ENCODE data around the gene RSAD1.

The RSAD1 gene

DNA sequence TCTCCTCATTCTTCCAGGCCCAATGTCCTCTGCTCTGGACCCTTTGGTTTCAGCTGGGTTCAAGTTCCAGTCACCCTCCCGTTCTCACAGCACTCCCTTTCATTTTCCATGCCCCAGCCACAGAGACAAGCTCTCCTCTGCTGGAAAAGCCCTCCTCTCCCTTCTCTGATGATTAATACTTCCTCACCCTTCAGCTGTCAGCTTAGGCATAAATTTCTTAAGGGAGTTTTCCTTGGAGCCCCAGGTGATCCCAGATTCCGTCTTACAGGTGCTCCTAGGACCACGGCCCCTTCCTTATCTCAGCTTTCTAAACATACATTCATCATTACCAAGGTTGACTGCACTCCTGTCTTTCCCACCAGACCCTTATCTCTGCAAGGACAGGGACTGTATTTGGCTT, 20.4 kb upstream of the RSAD1 start:
- no peak for FAIRE-seq
- no peak for DNase-seq (ENCODE audit: low spot score)

DNA sequence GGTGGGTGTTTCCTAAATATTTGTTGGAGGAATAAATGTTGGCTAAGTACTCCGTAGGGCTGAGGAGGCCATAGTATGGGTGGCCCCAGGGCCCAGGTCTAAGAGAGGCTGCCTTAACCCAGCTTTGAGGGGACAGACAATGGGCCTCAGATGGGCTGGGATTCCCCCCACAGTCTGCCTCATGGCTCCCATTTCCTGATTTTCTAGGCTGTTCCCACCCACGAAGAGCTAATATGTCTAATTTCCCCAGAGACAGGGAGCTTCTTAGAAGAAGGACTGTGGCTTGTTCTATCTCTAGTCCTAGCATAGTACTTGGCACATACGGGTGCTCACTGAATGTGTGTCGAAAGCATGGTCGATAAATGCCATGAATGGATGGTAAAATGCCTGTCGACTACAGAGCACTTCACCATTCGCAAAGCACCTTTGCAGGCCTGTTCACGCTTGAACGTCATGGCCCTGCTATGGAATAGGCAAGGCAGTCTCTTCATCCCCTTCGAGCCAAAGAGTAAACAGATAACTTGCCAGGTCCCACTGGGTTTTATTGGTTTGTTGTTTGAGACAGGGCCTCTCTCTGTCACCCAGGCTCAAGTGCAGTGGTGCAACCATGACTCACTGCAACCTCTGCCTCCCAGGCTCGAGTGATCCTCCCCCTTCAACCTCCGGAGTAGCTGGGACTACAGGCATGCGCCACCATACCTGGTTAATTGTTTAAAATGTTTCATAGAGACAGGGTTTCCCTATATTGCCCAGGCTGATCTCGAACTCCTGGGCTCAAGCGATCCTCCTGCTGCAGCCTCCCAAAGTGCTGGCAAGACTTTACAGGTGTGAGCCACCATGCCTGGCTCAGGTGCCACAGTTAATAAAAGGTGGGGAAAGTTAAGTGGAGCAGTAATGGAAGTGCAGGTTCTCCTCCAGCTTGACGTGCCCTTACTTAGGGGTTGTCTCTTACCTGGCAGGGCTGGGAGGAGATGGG, 19.7 kb upstream of the RSAD1 start:
- DNase-seq (ENCODE audit: low spot score): no peak

DNA sequence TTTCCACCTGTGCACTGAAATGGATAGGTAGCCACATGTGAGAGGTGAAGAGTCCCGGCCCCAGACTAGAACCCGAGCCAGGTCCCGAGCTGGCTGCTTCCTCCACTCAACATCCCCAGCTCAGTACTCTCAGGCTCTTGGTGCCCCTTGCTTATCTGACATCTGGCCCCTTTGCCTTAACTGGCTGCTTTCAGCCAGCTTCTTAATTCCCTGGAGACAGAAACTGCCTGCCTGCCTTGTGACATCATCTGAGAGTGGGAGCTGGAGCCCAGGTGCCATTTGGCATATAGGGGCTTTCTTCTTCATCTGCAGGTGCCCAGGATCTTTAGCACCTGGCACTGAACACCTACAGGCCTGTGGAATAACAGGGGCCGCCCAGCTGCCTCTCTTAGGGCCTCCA, 18.9 kb upstream of the RSAD1 start:
- no peak for FAIRE-seq
- no peak for DNase-seq (ENCODE audit: low spot score)

More for the DNA sequence above, 19.7 kb upstream of the RSAD1 start:
- FAIRE-seq: no peak

DNA sequence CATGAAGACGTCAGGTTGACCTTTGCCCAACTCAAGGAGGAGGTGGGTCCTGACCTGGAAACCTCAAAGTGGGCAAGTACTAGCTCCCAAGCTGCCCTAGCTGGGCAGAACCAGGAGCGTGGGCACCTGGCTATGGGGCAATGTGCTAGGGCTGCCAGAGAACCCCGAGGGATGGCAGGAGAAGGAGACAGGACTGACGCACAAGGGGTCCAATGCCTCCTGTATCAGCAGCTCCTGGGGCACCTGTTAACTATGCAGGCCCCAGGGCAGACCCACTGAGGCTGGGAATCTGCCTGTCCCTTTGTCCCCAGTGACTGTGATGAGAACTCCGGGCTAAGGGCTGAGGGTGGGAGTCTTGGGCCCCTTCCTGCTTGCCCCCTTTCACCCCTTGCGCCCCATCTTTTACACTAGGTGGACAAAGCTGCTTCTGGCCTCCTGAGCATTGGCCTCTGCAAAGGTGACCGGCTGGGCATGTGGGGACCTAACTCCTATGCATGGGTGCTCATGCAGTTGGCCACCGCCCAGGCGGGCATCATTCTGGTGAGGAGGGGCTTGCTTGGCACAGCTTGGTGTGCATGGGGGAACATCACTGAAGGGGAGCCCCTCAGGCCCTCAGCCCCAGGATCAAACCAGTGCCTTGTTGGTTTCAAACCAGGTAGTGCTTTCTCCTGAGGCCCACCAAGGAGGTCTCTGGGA, 17.7 kb upstream of the RSAD1 start:
- FAIRE-seq (no peak), DNase-seq (ENCODE audit: low spot score) (no peak)

DNA sequence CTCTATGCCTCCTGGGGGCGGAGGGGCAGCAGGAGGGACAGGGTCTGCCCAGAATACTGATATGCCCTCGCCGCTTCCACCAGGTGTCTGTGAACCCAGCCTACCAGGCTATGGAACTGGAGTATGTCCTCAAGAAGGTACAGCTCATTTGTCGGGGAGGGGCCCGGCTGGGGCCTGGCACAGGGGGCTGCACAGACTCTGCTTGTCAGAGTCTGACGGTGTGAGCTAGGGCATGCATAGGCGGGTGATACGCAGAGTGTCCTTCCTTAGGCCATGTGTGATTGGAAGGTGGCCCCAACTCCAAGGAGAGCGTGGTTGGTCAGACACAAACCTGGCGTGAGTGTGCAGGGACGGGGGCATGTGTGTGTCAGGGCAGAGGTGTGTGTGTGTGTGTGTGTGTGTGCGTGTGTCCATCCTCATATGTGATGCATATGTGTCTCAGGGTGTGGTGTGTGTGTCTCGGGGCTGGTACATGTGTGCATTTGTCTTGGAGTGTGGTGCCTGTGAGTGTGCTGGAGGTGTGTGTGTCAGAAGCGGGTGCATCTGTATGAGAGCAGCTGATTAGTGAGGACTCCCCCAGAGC, 17.0 kb upstream of the RSAD1 start:
- no peak for FAIRE-seq

DNA sequence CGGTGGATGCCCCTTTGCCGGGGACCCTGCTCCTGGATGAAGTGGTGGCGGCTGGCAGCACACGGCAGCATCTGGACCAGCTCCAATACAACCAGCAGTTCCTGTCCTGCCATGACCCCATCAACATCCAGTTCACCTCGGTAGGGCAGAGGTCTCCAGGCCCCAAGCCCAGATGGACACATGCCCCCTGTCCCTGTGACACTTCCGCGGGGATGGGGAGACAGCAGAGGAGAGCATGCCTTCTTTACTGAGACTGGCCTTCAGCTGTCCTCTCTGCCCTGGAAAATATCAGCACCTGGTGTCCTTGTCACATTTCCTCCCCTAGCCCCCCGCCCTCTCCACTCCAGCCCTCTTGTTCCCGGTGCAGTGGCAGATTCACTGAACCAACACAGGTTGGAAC, 16.2 kb upstream of the RSAD1 start:
- DNase-seq (ENCODE audit: low spot score) (no peak), FAIRE-seq (no peak)

More for the DNA sequence above, 17.0 kb upstream of the RSAD1 start:
- DNase-seq (ENCODE audit: low spot score): no peak

DNA sequence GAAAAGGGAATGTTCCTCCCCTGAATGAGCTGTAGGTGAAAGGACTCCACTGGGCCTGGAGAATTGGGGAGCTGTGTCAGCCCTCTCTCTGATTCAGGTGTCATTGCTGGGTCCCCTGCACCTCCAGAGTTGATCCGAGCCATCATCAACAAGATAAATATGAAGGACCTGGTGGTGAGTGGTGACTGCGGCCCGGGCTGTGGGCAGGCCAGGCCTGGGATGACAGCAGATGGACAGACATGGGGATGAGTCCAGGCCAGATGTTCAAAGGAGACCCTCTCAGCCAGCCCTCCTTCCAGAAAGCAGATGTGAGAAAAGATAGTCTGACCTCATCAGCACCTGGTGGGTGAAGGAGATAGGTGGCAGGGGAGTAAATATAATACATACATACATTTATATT, 14.5 kb upstream of the RSAD1 start:
- FAIRE-seq (no peak), DNase-seq (ENCODE audit: low spot score) (no peak)

DNA sequence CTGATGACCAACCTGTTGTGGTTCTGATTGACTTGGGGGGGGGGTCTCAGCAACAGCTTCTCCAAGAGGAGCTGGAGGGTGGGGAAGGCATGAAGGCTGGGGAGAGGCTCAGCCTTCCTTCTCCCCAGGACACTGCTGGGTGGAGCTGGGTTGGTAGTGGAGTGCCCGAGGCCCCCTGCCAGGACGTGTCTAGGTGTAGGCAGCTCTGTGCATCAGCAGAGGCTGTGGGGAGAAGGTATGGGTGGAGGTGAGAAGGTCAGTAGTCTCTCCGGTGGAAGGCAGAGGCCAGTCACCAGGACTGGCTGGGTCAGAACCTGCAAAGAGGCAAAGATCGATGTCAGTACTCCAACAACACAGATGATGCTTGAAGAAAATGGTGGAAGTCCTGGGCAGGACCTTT, 13.9 kb upstream of the RSAD1 start:
- FAIRE-seq (no peak), DNase-seq (ENCODE audit: low spot score) (no peak)

DNA sequence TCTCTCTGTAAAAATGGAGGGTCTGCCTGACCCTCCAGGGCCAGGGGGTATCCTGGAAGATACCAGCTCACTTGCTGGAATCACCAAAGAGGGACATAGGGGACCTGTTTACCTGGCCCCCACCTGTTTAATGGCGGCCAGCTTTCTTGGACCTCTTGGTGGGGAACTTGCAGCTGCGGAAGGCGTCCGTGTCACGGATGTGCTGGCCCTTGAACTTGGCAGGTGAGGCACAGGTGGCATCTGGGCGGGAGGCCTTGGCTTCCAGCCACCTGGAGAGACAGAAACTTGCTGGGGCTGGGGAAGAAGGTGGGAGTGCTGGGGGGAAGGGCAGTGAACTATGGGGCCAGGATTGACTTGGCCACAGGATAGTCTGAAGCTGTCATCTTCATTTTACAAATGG, 13.5 kb upstream of the RSAD1 start:
- FAIRE-seq: no peak
- DNase-seq (ENCODE audit: low spot score): no peak

DNA sequence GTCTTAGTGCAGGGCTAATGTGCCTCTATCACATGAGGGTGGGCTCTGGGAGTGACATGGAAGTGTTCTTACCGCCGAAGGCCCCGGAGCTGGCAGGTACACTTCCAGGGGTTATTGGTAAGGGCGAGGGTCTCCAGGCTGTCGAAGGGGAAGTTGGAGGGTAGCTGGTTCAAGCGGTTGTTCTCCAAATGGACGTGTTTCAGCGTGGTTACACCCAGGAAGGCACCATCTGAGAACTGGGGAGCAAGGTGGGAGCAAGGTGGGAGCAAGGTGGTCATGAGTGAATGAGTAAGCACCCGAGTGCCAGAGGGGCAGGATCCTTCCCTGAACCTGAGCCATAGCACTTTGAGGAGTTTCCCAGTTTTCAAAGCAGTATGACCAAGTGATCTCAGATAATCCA, 13.0 kb upstream of the RSAD1 start:
- DNase-seq (ENCODE audit: low spot score) (no peak), FAIRE-seq (no peak)

DNA sequence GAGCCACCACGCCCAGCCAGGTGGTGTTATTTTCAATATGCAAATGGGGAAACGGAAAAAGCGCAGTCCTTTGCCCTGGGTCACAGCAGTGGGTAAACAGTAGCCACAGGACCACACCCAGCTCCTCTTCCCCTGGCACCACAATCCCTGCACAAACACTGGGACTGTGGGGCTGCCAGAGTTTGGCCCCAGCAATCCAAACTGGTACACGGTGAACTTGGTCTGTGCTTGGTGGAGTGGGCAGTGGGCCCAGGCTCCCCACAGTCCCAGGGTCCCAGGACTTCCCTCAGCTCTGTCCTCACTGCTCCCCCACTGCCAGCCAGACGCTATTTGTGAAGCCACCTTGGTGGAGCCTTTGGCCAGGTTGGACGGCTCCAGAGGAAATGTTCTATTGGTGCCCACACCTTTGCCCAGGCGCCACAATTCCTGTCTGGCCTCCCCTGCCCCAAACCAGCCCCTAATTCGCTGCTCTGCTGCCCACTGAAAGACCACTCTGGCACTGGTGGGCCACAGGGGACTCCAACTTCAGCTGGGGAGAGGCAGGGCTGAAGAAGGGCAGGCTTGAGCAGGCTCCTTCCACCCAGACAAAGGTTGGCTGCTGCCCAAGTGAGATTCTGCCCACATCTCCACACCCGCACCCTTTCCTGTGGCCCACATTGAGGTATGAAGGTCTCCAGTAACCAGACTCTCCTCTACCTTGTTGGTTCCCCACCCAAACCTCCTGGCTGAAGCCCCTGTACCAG, 12.1 kb upstream of the RSAD1 start:
- no peak for DNase-seq (ENCODE audit: low spot score)
- no peak for FAIRE-seq

DNA sequence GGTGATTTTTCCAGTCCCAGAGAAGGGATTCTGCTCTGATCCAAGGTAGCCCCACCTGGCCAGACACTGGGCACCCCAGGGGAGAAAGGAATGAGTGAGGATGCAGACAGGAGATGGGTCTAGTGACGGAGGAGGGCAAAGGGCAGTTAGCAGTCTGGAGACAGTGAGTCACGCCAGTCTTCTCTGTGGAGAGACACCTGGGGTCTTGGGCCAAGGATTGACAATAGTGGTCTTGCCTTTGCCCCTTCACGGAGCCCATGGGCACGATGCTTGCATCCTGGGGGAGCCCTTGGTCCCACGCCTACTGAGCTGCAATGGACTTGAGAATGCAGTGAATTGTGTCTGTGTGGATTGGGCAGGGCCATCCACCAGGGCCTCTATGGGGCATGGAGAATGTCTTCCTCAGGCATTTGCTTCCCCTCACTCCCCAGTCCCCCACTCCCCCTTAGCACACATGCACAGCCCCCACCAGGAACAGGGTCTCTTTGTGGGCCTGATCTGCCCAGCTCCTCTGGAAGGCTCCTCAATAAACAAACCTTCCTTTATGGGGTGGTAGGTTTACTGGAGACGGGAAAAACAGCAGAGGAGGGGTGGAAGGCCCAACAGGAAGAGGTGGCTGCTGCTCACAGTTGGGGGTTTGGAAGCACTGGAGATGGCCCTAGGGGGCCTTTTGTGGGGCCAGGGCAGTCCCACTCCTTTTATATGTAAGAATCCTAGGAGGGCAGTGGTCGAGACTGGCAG, 11.4 kb upstream of the RSAD1 start:
- FAIRE-seq (no peak), DNase-seq (ENCODE audit: low spot score) (no peak)

DNA sequence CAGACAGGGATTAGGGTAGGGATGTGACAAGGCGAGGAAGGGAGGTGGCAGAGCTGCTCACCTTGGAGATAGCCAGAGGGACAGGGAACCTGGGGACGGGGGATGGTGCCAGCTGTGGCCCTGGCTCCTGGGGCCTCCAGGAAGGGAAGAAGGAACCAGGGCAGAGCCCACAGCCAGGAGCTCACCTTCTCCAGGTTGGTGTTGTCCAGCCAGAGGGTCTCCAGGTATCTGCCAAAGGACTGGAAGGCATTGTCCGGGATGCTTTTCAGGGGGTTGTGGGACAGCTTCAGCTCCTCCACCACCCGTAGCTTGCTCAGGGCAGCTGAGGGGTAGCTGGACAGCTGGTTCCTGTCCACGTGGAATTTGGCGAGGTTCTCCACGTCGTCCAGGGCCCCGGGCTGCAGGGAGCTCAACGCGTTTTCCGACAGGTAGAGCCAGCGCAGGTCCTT, 10.8 kb upstream of the RSAD1 start:
- DNase-seq (ENCODE audit: low spot score): no peak

DNA sequence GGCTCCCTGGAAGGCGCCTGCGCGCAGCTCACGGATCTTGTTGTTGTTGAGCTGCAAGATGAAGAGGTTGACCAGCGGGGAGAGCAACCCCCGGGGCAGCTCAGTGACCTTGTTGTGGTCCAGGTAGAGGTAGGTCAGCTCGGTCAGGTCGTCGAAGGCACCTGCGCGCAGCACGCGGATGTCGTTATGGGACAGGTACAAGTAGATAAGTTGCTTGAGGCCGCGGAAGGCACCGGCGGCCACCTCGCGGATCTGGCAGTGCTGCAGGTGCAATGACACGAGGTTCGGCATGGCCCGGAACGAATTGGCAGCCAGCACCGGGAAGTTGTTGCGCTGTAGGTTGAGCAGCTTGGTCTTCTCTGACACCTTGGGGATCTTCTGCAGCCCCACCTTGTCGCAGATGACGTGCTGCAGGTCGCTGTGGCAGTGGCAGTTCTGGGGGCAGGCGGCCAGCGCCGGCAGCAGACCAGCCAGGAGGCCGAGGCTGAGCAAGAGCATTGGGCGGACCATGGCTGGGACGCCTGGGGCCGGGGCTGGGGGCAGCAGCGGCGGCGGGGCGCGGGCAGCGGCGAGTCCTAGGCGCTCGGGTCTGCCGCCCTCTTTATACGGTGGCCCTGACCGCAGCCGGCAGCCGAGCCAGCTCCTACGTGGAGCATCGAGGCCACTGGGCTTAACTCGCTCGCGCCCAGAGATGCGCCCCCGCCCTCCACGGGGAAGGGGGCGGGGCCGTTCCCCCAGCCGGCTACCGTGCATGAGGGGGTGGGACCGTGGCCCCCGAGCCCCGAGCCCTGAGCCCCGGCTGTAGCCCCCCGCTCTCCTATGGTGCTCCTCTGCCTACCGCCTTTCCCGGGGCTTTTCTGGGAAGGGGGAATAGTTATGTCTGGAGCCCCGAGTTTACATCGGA, 10.1 kb upstream of the RSAD1 start, which contains the start of gene CHAD:
CHAD (minus strand) TSS at position 577 of the 904 bp plus-strand sequence; CDS start at position 510, 67 bp downstream.
- FAIRE-seq: no peak
- no peak for DNase-seq (ENCODE audit: low spot score)

More for the DNA sequence above, 10.8 kb upstream of the RSAD1 start:
- no peak for FAIRE-seq

DNA sequence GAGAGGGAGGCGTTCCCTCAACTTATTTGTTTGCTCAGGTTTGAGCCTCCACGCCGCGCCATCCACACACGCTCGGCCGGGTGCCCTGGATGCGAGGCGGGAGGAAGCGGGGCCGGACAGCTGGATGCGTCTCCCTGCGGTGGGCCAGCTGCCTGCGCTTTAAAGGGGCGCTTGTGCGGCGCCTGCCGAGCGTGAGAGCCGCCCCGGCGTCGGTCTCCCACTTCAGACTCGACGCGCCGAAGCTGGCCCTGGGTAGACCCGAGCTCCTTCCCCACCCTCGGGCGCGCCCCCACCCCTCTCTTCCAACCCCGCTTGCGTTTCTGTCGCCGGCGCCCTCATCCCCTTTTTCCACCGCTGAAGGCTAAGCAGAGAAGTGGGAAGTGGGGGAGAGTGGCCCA, 9.5 kb upstream of the RSAD1 start:
- FAIRE-seq: no peak

DNA sequence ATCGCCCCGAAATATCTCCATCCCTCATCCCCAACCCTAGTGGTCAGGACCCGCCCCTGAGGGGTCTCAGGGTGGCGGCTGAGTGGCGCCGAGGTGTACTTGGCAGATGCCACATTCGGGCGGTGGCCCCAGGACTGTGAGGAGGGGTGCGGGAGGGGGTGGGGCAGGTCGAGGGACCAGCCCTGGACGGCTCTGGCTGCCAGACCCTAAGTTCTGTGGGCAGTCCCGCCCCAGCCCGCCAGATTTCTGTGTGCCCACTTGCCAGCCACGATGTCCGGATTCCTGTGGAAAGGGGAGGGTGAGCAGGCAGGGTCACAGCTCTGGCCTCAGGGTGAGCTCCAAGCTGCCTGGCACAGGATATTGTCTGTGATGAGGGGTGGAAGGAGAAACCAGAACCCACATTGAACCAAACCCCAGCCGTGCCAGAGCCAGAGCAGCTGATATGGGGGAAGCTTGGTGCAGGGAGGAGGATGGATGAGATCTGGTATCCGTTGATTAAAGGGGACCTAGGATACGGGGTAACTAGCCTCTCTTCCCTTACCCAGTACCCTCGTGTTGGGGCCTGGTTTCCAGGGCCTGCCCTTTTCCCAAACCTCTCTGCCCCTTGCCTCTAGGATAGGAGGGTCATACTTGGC, 8.9 kb upstream of the RSAD1 start:
- FAIRE-seq (no peak), DNase-seq (ENCODE audit: low spot score) (no peak)

More for the DNA sequence above, 9.5 kb upstream of the RSAD1 start:
- DNase-seq (ENCODE audit: low spot score): no peak

DNA sequence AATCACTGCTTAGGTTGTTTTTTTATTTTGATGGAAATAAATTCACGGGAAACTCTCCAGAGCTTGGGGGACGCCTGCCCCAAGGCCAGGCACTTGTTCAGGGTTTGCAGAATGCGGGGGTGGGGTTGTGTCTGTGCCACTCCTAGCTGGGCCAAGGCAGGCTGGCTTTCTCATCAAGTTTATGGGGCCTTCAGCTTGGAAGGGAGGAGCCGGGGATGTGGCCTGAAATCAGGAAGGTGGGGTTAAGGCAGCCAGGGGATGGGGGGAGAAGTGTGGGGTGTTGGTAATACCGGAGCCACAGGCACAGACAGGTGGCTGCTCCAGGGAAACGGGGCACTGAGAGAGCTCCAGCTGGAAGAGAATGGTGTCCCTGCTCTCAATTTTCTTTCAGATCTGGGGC, 8.2 kb upstream of the RSAD1 start:
- no peak for FAIRE-seq
- DNase-seq (ENCODE audit: low spot score): no peak

DNA sequence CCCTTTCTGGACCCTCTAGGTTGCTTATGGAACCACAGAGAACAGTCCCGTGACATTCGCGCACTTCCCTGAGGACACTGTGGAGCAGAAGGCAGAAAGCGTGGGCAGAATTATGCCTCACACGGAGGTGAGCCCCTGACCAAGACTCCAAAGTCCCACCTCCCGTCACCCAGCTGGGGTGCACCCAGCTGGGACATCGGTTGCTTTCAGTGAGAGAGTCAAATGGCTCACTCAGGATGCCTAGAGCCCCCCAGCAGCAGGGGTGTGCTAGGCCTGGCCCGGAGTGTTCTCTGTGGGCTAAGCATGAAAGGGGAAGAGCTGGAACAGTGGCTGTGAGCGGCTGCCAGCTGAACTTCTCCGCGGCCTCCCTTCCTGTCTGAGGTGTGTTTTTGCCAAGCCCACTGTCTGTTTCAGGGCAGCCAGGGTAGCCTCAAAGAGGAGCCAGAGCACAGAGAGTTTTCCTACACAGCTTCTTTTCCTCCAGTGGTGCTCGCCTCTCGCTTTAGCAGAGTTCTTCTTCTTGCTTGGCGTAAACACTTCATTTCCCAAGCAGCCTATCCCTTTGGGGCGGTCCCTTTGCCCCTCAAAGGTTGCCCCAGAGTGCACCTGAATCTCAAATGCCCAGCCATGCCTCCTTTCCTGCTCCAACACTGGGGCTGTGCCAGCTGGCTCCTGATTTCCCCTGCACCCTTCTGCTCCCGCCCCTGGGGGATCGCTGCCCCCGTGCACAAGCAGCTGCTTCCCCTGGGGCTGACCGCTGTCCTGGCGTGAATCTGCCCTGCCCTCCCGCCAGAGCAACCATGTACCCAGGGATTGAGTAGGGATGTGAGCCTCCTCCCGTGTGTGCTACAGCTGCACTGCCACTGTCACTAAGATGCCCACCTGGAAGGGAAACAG, 7.4 kb upstream of the RSAD1 start:
- no peak for FAIRE-seq

More for the DNA sequence above, 7.4 kb upstream of the RSAD1 start:
- no peak for DNase-seq (ENCODE audit: low spot score)
